Fibroblast of villous mesenchyme (primary cell): ENCODE results near the gene DLGAP1. TPM values are rescaled to one million over a fixed set of nuclear protein-coding genes. Genes with fewer than 3 reads are reported as not detected.

Source experiments
- DNase-seq: peaks from one replicate; pipeline ENCODE4 v3.0.0-alpha.2; 2010; ENCODE audit warnings: low read depth
- H3K4me3 ChIP-seq: 2 replicates; pipeline ENCODE4 v1.5.1; 2011; ENCODE audit warnings: low read depth, mild to moderate bottlenecking, low read length
- CTCF ChIP-seq: IDR thresholded peaks from 2 replicates; pipeline ENCODE4 v1.5.1; 2012; ENCODE audit warnings: low read depth, mild to moderate bottlenecking, low read length; ENCODE audit not compliant: insufficient read depth
- total RNA-seq: library from RNA; depleted of rRNA; stranded (reverse); fragments of >200 nt; gene quantifications from 2 replicates; pipeline ENCODE4 v1.2.3, GENCODE V29; 2012

DLGAP1 gene
- total RNA-seq, 1 donor: 0.86 TPM

GRCh38 chr18:4224031-4224704, 230.9 kb downstream of the DLGAP1 start:
- no peak for TF ChIP-seq CTCF
- no peak overlapping the region for H3K4me3 ChIP-seq
- DNase-seq: no peak

GRCh38 chr18:4211111-4211837, 243.8 kb downstream of the DLGAP1 start:
- no peak for TF ChIP-seq CTCF
- H3K4me3 ChIP-seq: no peak overlapping the region
- DNase-seq: no peak

GRCh38 chr18:4208366-4208765, 246.7 kb downstream of the DLGAP1 start:
- DNase-seq: no peak
- TF ChIP-seq CTCF: no peak
- H3K4me3 ChIP-seq: no peak overlapping the region

GRCh38 chr18:4207383-4207985, 247.6 kb downstream of the DLGAP1 start:
- H3K4me3 ChIP-seq: no peak overlapping the region
- no peak for DNase-seq
- no peak for TF ChIP-seq CTCF

GRCh38 chr18:4204438-4204720, 250.7 kb downstream of the DLGAP1 start:
- no peak overlapping the region for H3K4me3 ChIP-seq
- no peak for DNase-seq
- TF ChIP-seq CTCF: no peak

- no peak overlapping the region for H3K4me3 ChIP-seq
- TF ChIP-seq CTCF: no peak
- no peak for DNase-seq
These were observed 251.3 kb downstream of the DLGAP1 start for GRCh38 chr18:4203568-4204437.
